ENCODE measurements around the gene ZNF335.
A peak's percentile ranks its signal among the peaks of the same experiment; 100 is the strongest.
"Not testable (repeated sequence)": the region's sequence is repeated elsewhere in the genome, so short reads cannot be mapped to it uniquely, and the experiment has no call there.

The ZNF335 gene

GRCh38 chr20:45938727-45939438, 33.1 kb downstream of the ZNF335 start:
- DNase-seq (ENCODE audit: insufficient read length, low spot score), result no peak
- FAIRE-seq, result no peak

- FAIRE-seq (no peak), DNase-seq (ENCODE audit: insufficient read length, low spot score) (no peak)
Measured at GRCh38 chr20:45937765-45938164, 34.2 kb downstream of the ZNF335 start.

GRCh38 chr20:45935416-45936046, 36.5 kb downstream of the ZNF335 start:
- DNase-seq (ENCODE audit: insufficient read length, low spot score), result no peak
- FAIRE-seq, result no peak

DNA sequence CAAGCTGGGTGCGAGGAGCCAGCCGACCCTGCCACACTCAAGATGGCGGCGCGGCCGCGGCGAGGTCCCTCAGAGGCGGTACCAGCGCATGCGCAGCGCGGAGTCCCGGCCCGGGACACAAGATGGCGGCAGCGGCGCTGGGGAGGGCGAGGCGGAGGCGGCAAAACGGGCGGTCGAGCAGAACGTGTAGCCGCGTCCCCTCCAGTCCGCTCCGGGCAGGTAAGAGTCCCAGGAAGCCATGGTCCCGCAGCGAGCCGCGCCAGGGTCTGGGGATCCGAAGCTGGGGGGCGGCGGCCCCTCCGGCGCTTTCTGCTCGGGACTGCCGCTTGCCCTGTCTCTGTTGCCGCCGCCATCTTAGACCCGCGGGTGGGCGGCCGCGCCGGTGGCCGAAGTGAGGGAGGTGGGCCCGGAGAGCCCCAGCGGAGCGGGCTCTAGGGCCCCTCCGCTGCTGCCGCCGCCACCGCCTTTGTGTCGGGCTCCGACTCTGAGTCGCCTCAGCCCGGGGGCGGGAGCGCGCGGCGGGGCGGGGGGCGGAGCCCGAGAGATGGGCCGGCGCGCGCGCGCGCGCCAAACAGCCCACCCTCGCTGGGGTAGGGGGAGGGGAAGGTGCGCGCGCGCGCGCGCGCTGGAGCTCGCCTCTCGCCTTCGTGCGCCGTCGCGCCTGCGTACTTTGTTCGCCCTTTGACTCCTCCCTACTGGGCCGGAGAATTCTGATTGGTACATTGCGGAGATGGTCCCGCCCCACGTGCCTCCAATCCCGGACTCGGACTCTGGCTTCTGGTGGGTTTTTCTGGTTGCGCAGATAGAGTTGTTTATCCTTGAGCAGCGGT, 37.2 kb downstream of the ZNF335 start, which contains the start of gene PCIF1:
PCIF1 (plus strand) TSS at position 98 of the 830 bp plus-strand sequence. CDS start 4,317 bp downstream, outside the sequence.
- DNase-seq (ENCODE audit: insufficient read length, low spot score) (peak; percentile 97), FAIRE-seq (peak; percentile 82)

DNA sequence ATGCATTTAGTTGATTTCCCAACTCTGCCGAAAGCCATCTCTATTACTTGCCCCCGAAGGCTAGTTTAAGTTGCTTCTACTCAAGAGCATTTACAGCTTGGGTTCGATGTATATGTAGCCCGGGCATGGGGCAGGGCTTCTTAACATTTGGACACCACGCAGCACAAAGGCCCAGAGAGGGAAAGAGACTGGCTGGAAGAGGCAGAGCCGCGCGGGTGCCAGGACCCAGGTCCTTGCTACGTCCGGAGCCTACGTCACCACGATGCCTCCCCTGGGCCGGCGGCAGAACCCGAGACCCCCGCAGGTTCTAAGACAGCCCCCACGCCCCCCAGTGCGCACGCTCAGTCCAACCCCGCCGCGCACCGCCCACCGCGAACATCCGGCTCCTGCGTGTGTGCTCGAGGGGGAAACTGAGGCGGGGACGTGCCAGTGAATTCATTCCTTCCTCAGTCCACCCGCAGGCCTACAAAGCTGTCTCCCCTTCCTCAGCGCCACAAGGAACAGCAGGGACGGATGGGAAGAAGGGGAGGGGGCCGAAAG, 37.9 kb downstream of the ZNF335 start:
- FAIRE-seq (no peak), DNase-seq (ENCODE audit: insufficient read length, low spot score) (no peak)

GRCh38 chr20:45933266-45934045, 38.5 kb downstream of the ZNF335 start:
- FAIRE-seq (peak; percentile 74), DNase-seq (ENCODE audit: insufficient read length, low spot score) (peak; percentile 71)

GRCh38 chr20:45931680-45932079, 40.3 kb downstream of the ZNF335 start:
- FAIRE-seq, result not testable (repeated sequence)

GRCh38 chr20:45927071-45927878, 44.7 kb downstream of the ZNF335 start:
- FAIRE-seq (no peak), DNase-seq (ENCODE audit: insufficient read length, low spot score) (no peak)

More at GRCh38 chr20:45931680-45932079, 40.3 kb downstream of the ZNF335 start:
- not testable (repeated sequence) for DNase-seq (ENCODE audit: insufficient read length, low spot score)

DNA sequence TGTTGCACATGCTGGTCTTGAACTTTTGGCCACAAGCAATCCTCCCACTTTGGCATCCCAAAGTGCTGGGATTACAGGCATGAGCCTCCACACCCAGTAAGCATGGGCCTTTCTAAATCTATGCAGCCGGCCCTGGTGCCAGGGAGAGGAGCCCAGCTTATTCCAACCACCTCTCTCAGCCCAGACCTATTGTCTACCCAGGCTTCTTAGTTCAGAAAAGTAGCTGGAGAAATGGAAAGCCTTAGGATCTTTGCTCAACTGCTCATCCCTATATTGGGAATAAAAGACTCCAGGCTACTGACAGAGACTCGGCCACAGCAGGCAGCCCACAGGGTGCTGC, 45.3 kb downstream of the ZNF335 start:
- DNase-seq (ENCODE audit: insufficient read length, low spot score) (no peak), FAIRE-seq (no peak)

GRCh38 chr20:45925821-45926506, 46.0 kb downstream of the ZNF335 start:
- no peak for DNase-seq (ENCODE audit: insufficient read length, low spot score)
- no peak for FAIRE-seq

- DNase-seq (ENCODE audit: insufficient read length, low spot score), result no peak
- FAIRE-seq, result no peak
Measured at GRCh38 chr20:45924391-45925261, 47.4 kb downstream of the ZNF335 start.

DNA sequence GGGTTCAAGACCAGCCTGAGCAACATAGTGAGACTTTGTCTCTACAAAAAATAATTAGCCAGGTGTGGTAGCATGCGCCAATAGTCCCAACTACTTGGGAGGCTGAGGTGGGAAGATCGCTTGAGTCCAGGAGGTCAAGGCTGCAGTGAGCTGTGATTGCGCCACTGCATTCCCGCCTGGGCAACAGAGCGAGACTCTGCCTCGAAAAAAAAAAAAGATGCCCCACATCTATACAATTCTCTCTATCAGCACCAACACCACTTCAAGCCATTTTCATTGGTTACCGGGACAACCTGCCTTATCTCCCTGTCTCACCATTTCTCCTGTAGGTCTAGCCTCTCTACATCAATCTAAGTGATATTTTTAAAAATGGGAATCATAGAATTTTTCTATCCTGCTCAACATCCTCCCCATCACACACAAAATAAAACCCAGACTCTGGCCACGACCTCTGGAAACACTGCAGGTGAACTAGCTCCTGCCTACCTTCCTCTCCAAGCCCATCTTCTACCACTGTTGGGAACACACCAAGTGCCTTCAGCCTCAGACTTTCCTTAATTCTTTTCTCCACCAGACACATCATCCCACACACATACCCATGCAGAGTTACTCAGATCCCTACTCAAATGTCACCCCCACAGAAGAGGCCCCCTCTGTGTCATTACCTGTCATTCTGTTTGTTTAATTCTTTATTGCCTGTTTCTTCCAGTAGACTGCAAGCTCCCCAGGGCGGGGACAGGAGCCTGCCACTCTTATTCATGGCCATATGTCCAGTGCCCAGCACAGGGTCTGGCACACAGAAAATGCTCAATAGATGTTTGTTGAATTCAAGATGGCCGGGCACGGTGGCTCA, 50.4 kb downstream of the ZNF335 start:
- FAIRE-seq, result no peak

DNA sequence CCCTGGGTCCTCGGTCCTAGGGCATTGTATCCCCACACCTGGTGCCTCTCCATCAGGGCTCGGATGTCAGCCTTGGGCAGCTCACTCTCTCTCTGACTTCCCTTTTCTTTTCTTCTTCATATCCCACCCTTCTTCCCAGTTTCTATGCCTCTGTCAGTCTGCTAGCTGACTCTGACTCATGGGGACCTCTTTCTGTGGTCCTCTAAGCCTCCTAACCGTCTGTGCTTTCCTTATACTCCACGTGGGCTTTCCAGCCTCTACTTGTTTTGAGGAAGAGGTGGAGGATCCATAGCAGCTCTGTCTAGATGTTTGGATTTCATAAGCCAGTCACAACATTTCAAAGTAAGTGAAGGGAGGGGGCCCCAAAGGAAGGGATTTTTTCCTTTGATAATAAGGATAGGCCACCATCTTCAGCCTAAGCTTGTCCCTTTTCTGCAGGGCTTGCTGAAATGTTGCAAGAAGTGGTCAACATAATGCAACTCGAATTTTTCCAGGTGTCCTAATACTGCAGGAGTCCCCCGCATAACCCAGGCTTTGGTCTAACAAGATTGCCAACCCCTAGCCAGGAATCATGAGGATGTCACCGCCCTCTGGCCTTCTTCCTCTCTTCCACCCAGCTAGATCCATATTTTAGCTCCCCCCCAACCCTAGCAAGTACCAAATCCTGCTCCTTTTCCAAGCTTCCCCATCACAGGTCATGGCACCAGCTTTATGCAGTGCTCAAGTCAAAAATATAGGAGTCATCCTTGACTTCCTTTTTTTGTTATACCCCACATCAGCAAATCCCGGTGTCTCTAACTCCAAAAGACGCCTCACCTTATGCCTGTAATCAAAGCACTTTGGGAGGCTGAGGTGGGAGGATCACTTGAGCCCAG, 51.3 kb downstream of the ZNF335 start:
- FAIRE-seq, result no peak

More for the DNA sequence above, 50.4 kb downstream of the ZNF335 start:
- no peak for DNase-seq (ENCODE audit: insufficient read length, low spot score)

GRCh38 chr20:45919542-45920399, 52.2 kb downstream of the ZNF335 start:
- DNase-seq (ENCODE audit: insufficient read length, low spot score) (no peak), FAIRE-seq (no peak)

More for the DNA sequence above, 51.3 kb downstream of the ZNF335 start:
- no peak for DNase-seq (ENCODE audit: insufficient read length, low spot score)

Measured in GM19239 (cell line).